Activated T-helper 1 cell treated with anti-CD3 and anti-CD28 coated beads, Interleukin-12 subunit alpha, Interleukin-12 subunit beta, Interleukin-2, Interleukin-4 antibody, amounts not matched to agents 30 ng/mL and 10 ng/mL and 1 ng/mL, durations not matched to agents 14 hours and 24 hours and 36 hours (primary cell): ENCODE data around the gene CUBN. TPM values are rescaled to one million over a fixed set of nuclear protein-coding genes. Genes with fewer than 3 reads are reported as not detected.

Experiments
- DNase-seq: peaks from one replicate; pipeline ENCODE4 v3.0.0; 2021; ENCODE audit warnings: low spot score
- H3K27ac Mint-ChIP-seq: one replicate; pipeline ENCODE4 v1.8.0; 2021; ENCODE audit warnings: mild to moderate bottlenecking, mixed read lengths
- H3K27me3 Mint-ChIP-seq: one replicate; pipeline ENCODE4 v1.8.0; 2022; ENCODE audit warnings: mild to moderate bottlenecking, moderate library complexity, mixed read lengths; ENCODE audit not compliant: insufficient read depth
- H3K36me3 Mint-ChIP-seq: one replicate; pipeline ENCODE4 v1.8.0; 2021; ENCODE audit warnings: low read depth, mixed read lengths
- H3K4me1 Mint-ChIP-seq: one replicate; pipeline ENCODE4 v1.8.0; 2021; ENCODE audit warnings: low read depth, mixed read lengths
- H3K4me3 Mint-ChIP-seq: one replicate; pipeline ENCODE4 v1.8.0; 2021; ENCODE audit warnings: mild to moderate bottlenecking, moderate library complexity, mixed read lengths
- H3K9me3 Mint-ChIP-seq: one replicate; pipeline ENCODE4 v1.8.0; 2021; ENCODE audit warnings: mixed read lengths
- intact Hi-C: fragments of 100-400 bp; cut with micrococcal nuclease; formaldehyde crosslinking; loops from one replicate; pipeline ENCODE4 v1.15.1; 2024
- total RNA-seq: library from RNA; stranded (reverse); gene quantifications from 2 replicates; pipeline ENCODE4 v1.2.3, GENCODE V29; 2022

CUBN gene
- total RNA-seq, 1 donor from 2014 or later = 0.21 TPM

- no peaks in the 10 kb centered on the region for H3K36me3 Mint-ChIP-seq
- no peak for DNase-seq
- H3K27ac Mint-ChIP-seq = no peak overlapping the region
- no peak overlapping the region for H3K4me3 Mint-ChIP-seq
- H3K27me3 Mint-ChIP-seq = peaks cover 2% of the 10 kb centered on the region
- H3K4me1 Mint-ChIP-seq = peaks cover 11% of the 10 kb centered on the region
- H3K9me3 Mint-ChIP-seq = no peaks in the 10 kb centered on the region
- intact Hi-C loops = no loop called here
Measured at GRCh38 chr10:17073725-17074540, 55.7 kb downstream of the CUBN start.

- intact Hi-C loops = no loop called here
- DNase-seq = no peak
- H3K27ac Mint-ChIP-seq = no peak overlapping the region
- no peak overlapping the region for H3K4me3 Mint-ChIP-seq
- H3K27me3 Mint-ChIP-seq = peaks cover 19% of the 10 kb centered on the region
- no peaks in the 10 kb centered on the region for H3K36me3 Mint-ChIP-seq
- H3K9me3 Mint-ChIP-seq = no peaks in the 10 kb centered on the region
- H3K4me1 Mint-ChIP-seq = peaks cover 15% of the 10 kb centered on the region
Measured at GRCh38 chr10:17068953-17069352, 60.7 kb downstream of the CUBN start.

- peaks cover 20% of the 10 kb centered on the region for H3K4me1 Mint-ChIP-seq
- H3K27ac Mint-ChIP-seq = no peak overlapping the region
- no peak for DNase-seq
- no peaks in the 10 kb centered on the region for H3K9me3 Mint-ChIP-seq
- no peaks in the 10 kb centered on the region for H3K36me3 Mint-ChIP-seq
- H3K4me3 Mint-ChIP-seq = no peak overlapping the region
- peaks cover 19% of the 10 kb centered on the region for H3K27me3 Mint-ChIP-seq
- intact Hi-C loops = loop anchor here (2.0 kb wide), 1 partner anchor 39 kb away; no protein-coding TSS in a partner anchor
Measured at GRCh38 chr10:17067376-17068264, 62.0 kb downstream of the CUBN start.

GRCh38 chr10:17066807-17067206 is 62.8 kb downstream of the CUBN start:
- Mint-ChIP-seq H3K4me3 (no peak overlapping the region), H3K4me1 (peaks cover 27% of the 10 kb centered on the region), H3K9me3 (no peaks in the 10 kb centered on the region), H3K27ac (no peak overlapping the region), H3K27me3 (peaks cover 19% of the 10 kb centered on the region), H3K36me3 (no peaks in the 10 kb centered on the region)
- no peak for DNase-seq
- intact Hi-C loops = loop anchor here (2.0 kb wide), 1 partner anchor 38 kb away; no protein-coding TSS in a partner anchor

- no peak for DNase-seq
- H3K4me3 Mint-ChIP-seq = no peak overlapping the region
- peaks cover 19% of the 10 kb centered on the region for H3K27me3 Mint-ChIP-seq
- H3K4me1 Mint-ChIP-seq = peaks cover 35% of the 10 kb centered on the region
- H3K9me3 Mint-ChIP-seq = no peaks in the 10 kb centered on the region
- no peak overlapping the region for H3K27ac Mint-ChIP-seq
- no peaks in the 10 kb centered on the region for H3K36me3 Mint-ChIP-seq
- intact Hi-C loops = loop anchor here (2.0 kb wide), 1 partner anchor 37 kb away; no protein-coding TSS in a partner anchor
Measured at GRCh38 chr10:17066000-17066399, 63.6 kb downstream of the CUBN start.

GRCh38 chr10:17065273-17065672 is 64.3 kb downstream of the CUBN start:
- no peak for DNase-seq
- intact Hi-C loops = no loop called here
- Mint-ChIP-seq H3K27ac (no peak overlapping the region), H3K4me3 (no peak overlapping the region), H3K27me3 (peaks cover 17% of the 10 kb centered on the region), H3K9me3 (no peaks in the 10 kb centered on the region), H3K36me3 (no peaks in the 10 kb centered on the region), H3K4me1 (peaks cover 38% of the 10 kb centered on the region)

GRCh38 chr10:17064435-17064834 is 65.2 kb downstream of the CUBN start:
- Mint-ChIP-seq H3K27me3 (peaks cover 17% of the 10 kb centered on the region), H3K4me1 (peaks cover 38% of the 10 kb centered on the region), H3K4me3 (no peak overlapping the region), H3K27ac (no peak overlapping the region), H3K9me3 (no peaks in the 10 kb centered on the region), H3K36me3 (no peaks in the 10 kb centered on the region)
- intact Hi-C loops = no loop called here
- no peak for DNase-seq

GRCh38 chr10:17062955-17063484 is 66.6 kb downstream of the CUBN start:
- peaks cover 17% of the 10 kb centered on the region for H3K27me3 Mint-ChIP-seq
- intact Hi-C loops = loop anchor here (2.0 kb wide), 1 partner anchor 60 kb away; no protein-coding TSS in a partner anchor
- peaks cover 42% of the 10 kb centered on the region for H3K4me1 Mint-ChIP-seq
- H3K36me3 Mint-ChIP-seq = no peaks in the 10 kb centered on the region
- no peak overlapping the region for H3K27ac Mint-ChIP-seq
- H3K9me3 Mint-ChIP-seq = no peaks in the 10 kb centered on the region
- DNase-seq = no peak
- no peak overlapping the region for H3K4me3 Mint-ChIP-seq

- peaks cover 16% of the 10 kb centered on the region for H3K27me3 Mint-ChIP-seq
- no peaks in the 10 kb centered on the region for H3K36me3 Mint-ChIP-seq
- intact Hi-C loops = loop anchor here (2.0 kb wide), 1 partner anchor 60 kb away; no protein-coding TSS in a partner anchor
Measured at GRCh38 chr10:17062493-17062892, 67.1 kb downstream of the CUBN start.

GRCh38 chr10:17062009-17062408 is 67.6 kb downstream of the CUBN start:
- H3K4me3 Mint-ChIP-seq = no peak overlapping the region
- no peak for DNase-seq
- H3K27me3 Mint-ChIP-seq = peaks cover 16% of the 10 kb centered on the region
- no peaks in the 10 kb centered on the region for H3K36me3 Mint-ChIP-seq
- intact Hi-C loops = loop anchor here (2.0 kb wide), 1 partner anchor 59 kb away; no protein-coding TSS in a partner anchor
- H3K27ac Mint-ChIP-seq = no peak overlapping the region
- H3K9me3 Mint-ChIP-seq = no peaks in the 10 kb centered on the region
- peaks cover 32% of the 10 kb centered on the region for H3K4me1 Mint-ChIP-seq

More at GRCh38 chr10:17062493-17062892, 67.1 kb downstream of the CUBN start:
- no peak overlapping the region for H3K27ac Mint-ChIP-seq
- no peak for DNase-seq
- H3K4me1 Mint-ChIP-seq = peaks cover 36% of the 10 kb centered on the region
- H3K9me3 Mint-ChIP-seq = no peaks in the 10 kb centered on the region
- H3K4me3 Mint-ChIP-seq = no peak overlapping the region

- Mint-ChIP-seq H3K9me3 (no peaks in the 10 kb centered on the region), H3K36me3 (no peaks in the 10 kb centered on the region), H3K27me3 (peaks cover 11% of the 10 kb centered on the region), H3K4me1 (peaks cover 28% of the 10 kb centered on the region), H3K27ac (no peak overlapping the region), H3K4me3 (no peak overlapping the region)
- no peak for DNase-seq
- intact Hi-C loops = loop anchor here (1.0 kb wide), 1 partner anchor 32 kb away; no protein-coding TSS in a partner anchor
Measured at GRCh38 chr10:17061418-17061817, 68.2 kb downstream of the CUBN start.

GRCh38 chr10:17060289-17060688 is 69.3 kb downstream of the CUBN start:
- Mint-ChIP-seq H3K36me3 (no peaks in the 10 kb centered on the region), H3K27ac (no peak overlapping the region), H3K4me3 (no peak overlapping the region), H3K27me3 (peaks cover 5% of the 10 kb centered on the region), H3K4me1 (peaks cover 28% of the 10 kb centered on the region), H3K9me3 (no peaks in the 10 kb centered on the region)
- intact Hi-C loops = no loop called here
- no peak for DNase-seq
